HepG2 (cell line): ENCODE measurements around the gene ZG16B.

Experiments used
- ELF1 ChIP-seq: sonication (generic); formaldehyde crosslinking; IDR thresholded peaks from 2 replicates; pipeline ENCODE4 v1.4.0; 2020; ENCODE audit warnings: missing genetic modification reagents
- FLYWCH1 ChIP-seq: sonication (generic); formaldehyde crosslinking; IDR thresholded peaks from 2 replicates; pipeline ENCODE4 v1.8.1; 2023; ENCODE audit warnings: mild to moderate bottlenecking, missing genetic modification reagents
- HNRNPLL ChIP-seq: fragments of 200-400 bp; formaldehyde crosslinking; IDR thresholded peaks from 2 replicates; pipeline ENCODE4 v1.6.1; 2017; ENCODE audit warnings: mild to moderate bottlenecking, low read depth, low read length; ENCODE audit not compliant: poor library complexity, severe bottlenecking
- MXI1 ChIP-seq: IDR thresholded peaks from 3 replicates; pipeline ENCODE4 v1.6.1; 2012; ENCODE audit warnings: low read depth, low read length, inconsistent platforms, borderline replicate concordance
- POLR2A ChIP-seq, 2 experiments: IDR thresholded peaks; 2 replicates each; pipeline ENCODE4 v1.6.1; 2011; ENCODE audit warnings: low read depth in 2 of 2, low read length in 2 of 2, mild to moderate bottlenecking in 1 of 2, moderate library complexity in 1 of 2; ENCODE audit not compliant: insufficient read depth in 1 of 2
- SIN3B ChIP-seq: fragments of 150-350 bp; IDR thresholded peaks from 2 replicates; pipeline ENCODE4 v1.6.1; 2014; ENCODE audit warnings: low read length
- YEATS2 ChIP-seq: sonication (generic); formaldehyde crosslinking; IDR thresholded peaks from 2 replicates; pipeline ENCODE4 v1.4.0; 2020; ENCODE audit warnings: missing genetic modification reagents, borderline replicate concordance
- ZNF17 ChIP-seq: sonication (generic); formaldehyde crosslinking; IDR thresholded peaks from 2 replicates; pipeline ENCODE4 v1.5.0; 2020; ENCODE audit warnings: mild to moderate bottlenecking, missing genetic modification reagents
- ZNF354B ChIP-seq: sonication (generic); formaldehyde crosslinking; IDR thresholded peaks from 2 replicates; pipeline ENCODE4 v1.8.0; 2022; ENCODE audit warnings: mild to moderate bottlenecking, missing genetic modification reagents
- TF ChIP-seq, protein P1 (sequence below), 2 experiments: sonication (generic) in 1 of 2; formaldehyde crosslinking in 1 of 2; IDR thresholded peaks; 2 replicates each; pipeline versions ENCODE4 v1.6.1 to v1.9.0; 2014 to 2022; ENCODE audit warnings: antibody characterized with exemption in 1 of 2, borderline replicate concordance in 1 of 2, inconsistent platforms in 1 of 2, low read depth in 1 of 2, missing genetic modification reagents in 1 of 2
- TF ChIP-seq, protein P2 (sequence below): sonication (generic); formaldehyde crosslinking; IDR thresholded peaks from 2 replicates; pipeline ENCODE4 v1.5.0; 2020; ENCODE audit warnings: mild to moderate bottlenecking, missing genetic modification reagents, moderate library complexity

DNA sequence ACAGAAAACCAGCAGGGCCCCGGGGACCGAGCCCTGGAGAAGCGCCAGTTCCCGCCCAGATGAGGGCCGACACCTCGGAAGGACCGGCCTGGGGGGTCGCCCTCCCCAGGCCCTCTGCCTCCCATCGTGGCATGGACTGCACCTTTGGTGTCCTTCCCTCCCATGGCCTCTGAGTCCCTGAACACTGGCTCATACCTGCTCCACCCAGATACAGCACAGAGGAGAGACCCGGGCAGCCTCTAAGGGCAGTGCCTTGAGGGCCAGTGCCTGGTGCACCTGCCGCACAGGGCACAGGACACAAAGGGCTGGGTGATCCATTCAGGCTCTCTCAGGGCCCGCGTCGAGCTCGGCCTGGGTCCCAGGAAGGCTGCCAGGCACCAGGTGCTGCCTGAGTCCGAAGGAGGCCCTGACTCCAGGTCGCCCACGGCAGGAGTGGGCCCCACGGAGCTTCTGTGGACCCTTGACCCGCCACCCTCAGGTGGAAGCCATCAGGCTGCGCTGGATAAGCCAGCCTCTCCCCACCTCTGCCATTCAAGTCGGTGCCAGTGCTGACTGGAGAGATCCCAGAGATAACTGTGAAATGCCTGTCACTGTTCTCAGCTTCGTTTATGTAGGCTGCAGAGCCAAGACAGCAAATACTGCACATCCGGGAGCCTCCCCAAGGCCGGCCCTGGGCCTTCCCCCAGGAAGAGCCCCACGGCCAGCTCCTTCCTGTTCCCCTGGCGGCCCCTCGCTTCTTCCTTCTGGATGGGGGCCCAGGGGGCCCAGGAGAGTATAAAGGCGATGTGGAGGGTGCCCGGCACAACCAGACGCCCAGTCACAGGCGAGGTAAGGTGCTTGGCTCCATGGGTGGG, at the start of gene ZG16B:
- TF ChIP-seq ELF1 (peak; percentile 56), SIN3B (no peak), FLYWCH1 (CRISPR knock-in tag) (no peak), ZNF354B (no peak), HNRNPLL (peak; percentile 21), YEATS2 (peak; percentile 31; the same call in 1 of the 2 replicates), ZNF17 (no peak), POLR2A (IDR thresholded peaks at IDR 0.05; ENCODE audit: insufficient read depth in 1 of 2, low read depth in 2 of 2, low read length in 2 of 2) (peak in 1 of 2 experiments; percentile 41; a peak in 1 of 4 replicates), MXI1 (no peak)
- TF ChIP-seq, protein P1, sequence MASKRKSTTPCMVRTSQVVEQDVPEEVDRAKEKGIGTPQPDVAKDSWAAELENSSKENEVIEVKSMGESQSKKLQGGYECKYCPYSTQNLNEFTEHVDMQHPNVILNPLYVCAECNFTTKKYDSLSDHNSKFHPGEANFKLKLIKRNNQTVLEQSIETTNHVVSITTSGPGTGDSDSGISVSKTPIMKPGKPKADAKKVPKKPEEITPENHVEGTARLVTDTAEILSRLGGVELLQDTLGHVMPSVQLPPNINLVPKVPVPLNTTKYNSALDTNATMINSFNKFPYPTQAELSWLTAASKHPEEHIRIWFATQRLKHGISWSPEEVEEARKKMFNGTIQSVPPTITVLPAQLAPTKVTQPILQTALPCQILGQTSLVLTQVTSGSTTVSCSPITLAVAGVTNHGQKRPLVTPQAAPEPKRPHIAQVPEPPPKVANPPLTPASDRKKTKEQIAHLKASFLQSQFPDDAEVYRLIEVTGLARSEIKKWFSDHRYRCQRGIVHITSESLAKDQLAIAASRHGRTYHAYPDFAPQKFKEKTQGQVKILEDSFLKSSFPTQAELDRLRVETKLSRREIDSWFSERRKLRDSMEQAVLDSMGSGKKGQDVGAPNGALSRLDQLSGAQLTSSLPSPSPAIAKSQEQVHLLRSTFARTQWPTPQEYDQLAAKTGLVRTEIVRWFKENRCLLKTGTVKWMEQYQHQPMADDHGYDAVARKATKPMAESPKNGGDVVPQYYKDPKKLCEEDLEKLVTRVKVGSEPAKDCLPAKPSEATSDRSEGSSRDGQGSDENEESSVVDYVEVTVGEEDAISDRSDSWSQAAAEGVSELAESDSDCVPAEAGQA (IDR thresholded peaks at IDR 0.05; ENCODE audit: low read depth): no peak
- TF ChIP-seq, protein P1 (CRISPR knock-in tag; IDR thresholded peaks at IDR 0.05; ENCODE audit: borderline replicate concordance): no peak
- TF ChIP-seq, protein P2, sequence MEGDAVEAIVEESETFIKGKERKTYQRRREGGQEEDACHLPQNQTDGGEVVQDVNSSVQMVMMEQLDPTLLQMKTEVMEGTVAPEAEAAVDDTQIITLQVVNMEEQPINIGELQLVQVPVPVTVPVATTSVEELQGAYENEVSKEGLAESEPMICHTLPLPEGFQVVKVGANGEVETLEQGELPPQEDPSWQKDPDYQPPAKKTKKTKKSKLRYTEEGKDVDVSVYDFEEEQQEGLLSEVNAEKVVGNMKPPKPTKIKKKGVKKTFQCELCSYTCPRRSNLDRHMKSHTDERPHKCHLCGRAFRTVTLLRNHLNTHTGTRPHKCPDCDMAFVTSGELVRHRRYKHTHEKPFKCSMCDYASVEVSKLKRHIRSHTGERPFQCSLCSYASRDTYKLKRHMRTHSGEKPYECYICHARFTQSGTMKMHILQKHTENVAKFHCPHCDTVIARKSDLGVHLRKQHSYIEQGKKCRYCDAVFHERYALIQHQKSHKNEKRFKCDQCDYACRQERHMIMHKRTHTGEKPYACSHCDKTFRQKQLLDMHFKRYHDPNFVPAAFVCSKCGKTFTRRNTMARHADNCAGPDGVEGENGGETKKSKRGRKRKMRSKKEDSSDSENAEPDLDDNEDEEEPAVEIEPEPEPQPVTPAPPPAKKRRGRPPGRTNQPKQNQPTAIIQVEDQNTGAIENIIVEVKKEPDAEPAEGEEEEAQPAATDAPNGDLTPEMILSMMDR (CRISPR knock-in tag): no peak
